AG04449 (cell line): ENCODE results near the gene GALNT18.

Experiments
- CTCF ChIA-PET: fragments of 350-600 bp; formaldehyde crosslinking; extraction: SDS; loops from one replicate; lab custom pipeline; 2021; ENCODE audit warnings: antibody characterized with exemption; lab: Yijun Ruan, JAX
- POLR2A ChIA-PET: fragments of 400-600, 350-600 bp; formaldehyde crosslinking; extraction: SDS; loops from one replicate; lab custom pipeline; 2020; ENCODE audit warnings: antibody characterized with exemption, inconsistent platforms; lab: Yijun Ruan, JAX
- DNase-seq: peaks from one replicate; pipeline ENCODE4 v3.0.0-alpha.2; 2010; ENCODE audit warnings: low read depth, low spot score
- H3K4me3 ChIP-seq: 2 replicates; pipeline ENCODE4 v1.5.1; 2011; ENCODE audit warnings: low read depth, mild to moderate bottlenecking, control low read depth, low read length
- CTCF ChIP-seq: IDR thresholded peaks from one replicate; pipeline ENCODE4 v1.5.1; 2011; ENCODE audit warnings: mild to moderate bottlenecking, moderate library complexity, low read length, control low read depth, inconsistent platforms; ENCODE audit not compliant: insufficient read depth; ENCODE audit errors: missing control alignments

Gene GALNT18

GRCh38 chr11:11395126-11395525, 226.7 kb downstream of the GALNT18 start:
- no peak for DNase-seq
- no peak for TF ChIP-seq CTCF
- POLR2A ChIA-PET: no interaction called here
- H3K4me3 ChIP-seq: no peak overlapping the region
- CTCF ChIA-PET: no interaction called here

- TF ChIP-seq CTCF: no peak
- ChIA-PET CTCF (no interaction called here), POLR2A (no interaction called here)
- H3K4me3 ChIP-seq: no peak overlapping the region
- no peak for DNase-seq
Observed at GRCh38 chr11:11394241-11394640, 227.6 kb downstream of the GALNT18 start.

- H3K4me3 ChIP-seq: no peak overlapping the region
- CTCF ChIA-PET: no interaction called here
- POLR2A ChIA-PET: no interaction called here
- DNase-seq: no peak
- no peak for TF ChIP-seq CTCF
Observed at GRCh38 chr11:11391796-11392463, 229.9 kb downstream of the GALNT18 start.

GRCh38 chr11:11391169-11391568, 230.6 kb downstream of the GALNT18 start:
- TF ChIP-seq CTCF: no peak
- ChIA-PET CTCF (no interaction called here), POLR2A (no interaction called here)
- H3K4me3 ChIP-seq: no peak overlapping the region
- no peak for DNase-seq

GRCh38 chr11:11390068-11390771, 231.6 kb downstream of the GALNT18 start:
- POLR2A ChIA-PET: no interaction called here
- no peak for DNase-seq
- CTCF ChIA-PET: interaction anchor here (0.9 kb wide), 1 partner anchor 9 kb away, joined by 3 read pairs; no protein-coding TSS in a partner anchor
- no peak for TF ChIP-seq CTCF
- no peak overlapping the region for H3K4me3 ChIP-seq

GRCh38 chr11:11389238-11389637, 232.6 kb downstream of the GALNT18 start:
- ChIA-PET POLR2A (no interaction called here), CTCF (interaction anchor here (0.9 kb wide), 1 partner anchor 10 kb away, joined by 3 read pairs; no protein-coding TSS in a partner anchor)
- no peak for TF ChIP-seq CTCF
- H3K4me3 ChIP-seq: no peak overlapping the region
- DNase-seq: no peak
